ENCODE data around the gene CBARP.

CBARP gene

DNA sequence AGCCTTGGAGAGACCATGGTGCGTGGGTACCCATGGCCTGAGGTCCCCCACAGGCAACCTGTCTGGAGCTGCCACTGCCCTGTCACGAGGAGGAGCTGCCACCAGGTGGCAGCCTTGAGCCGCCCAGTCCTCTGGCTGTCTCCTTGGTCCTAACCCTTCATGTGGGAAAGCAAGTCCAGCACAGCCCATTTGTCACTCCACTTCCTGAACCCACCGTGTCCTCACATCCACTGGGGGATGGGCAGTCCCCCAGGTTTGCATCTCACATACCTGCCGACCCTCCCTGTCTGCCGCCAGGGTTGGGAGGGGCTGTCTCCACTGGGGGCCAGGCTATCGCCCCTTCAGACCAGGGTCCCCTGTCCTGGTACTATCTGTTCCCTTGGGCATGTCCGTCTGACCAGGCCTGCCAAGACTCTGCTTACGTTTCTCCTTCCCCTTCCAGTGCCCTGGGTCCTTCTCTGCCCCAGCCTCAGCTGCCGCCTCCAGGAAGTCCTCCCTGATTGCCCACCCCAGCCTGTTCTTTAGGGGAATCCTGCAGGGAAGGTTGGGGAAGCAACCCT, 42.1 kb upstream of the CBARP start:
- H3K4me3 Mint-ChIP-seq, result peak overlapping the region; percentile 50
- DNase-seq (ENCODE audit: low spot score in 2 of 2) (peak; percentile 58 to 67), ATAC-seq (replicated peaks; ENCODE audit: extremely low read depth, poor library complexity, severe bottlenecking) (no peak)
- peaks cover 27% of the 10 kb centered on the region for H3K4me1 Mint-ChIP-seq
- no peaks in the 10 kb centered on the region for H3K9me3 Mint-ChIP-seq
- H3K36me3 Mint-ChIP-seq (ENCODE audit: insufficient read depth), result peaks cover 15% of the 10 kb centered on the region
- H3K27ac Mint-ChIP-seq (ENCODE audit: low read depth), result peak overlapping the region; percentile 87
- H3K27me3 Mint-ChIP-seq, result peaks cover 11% of the 10 kb centered on the region

DNA sequence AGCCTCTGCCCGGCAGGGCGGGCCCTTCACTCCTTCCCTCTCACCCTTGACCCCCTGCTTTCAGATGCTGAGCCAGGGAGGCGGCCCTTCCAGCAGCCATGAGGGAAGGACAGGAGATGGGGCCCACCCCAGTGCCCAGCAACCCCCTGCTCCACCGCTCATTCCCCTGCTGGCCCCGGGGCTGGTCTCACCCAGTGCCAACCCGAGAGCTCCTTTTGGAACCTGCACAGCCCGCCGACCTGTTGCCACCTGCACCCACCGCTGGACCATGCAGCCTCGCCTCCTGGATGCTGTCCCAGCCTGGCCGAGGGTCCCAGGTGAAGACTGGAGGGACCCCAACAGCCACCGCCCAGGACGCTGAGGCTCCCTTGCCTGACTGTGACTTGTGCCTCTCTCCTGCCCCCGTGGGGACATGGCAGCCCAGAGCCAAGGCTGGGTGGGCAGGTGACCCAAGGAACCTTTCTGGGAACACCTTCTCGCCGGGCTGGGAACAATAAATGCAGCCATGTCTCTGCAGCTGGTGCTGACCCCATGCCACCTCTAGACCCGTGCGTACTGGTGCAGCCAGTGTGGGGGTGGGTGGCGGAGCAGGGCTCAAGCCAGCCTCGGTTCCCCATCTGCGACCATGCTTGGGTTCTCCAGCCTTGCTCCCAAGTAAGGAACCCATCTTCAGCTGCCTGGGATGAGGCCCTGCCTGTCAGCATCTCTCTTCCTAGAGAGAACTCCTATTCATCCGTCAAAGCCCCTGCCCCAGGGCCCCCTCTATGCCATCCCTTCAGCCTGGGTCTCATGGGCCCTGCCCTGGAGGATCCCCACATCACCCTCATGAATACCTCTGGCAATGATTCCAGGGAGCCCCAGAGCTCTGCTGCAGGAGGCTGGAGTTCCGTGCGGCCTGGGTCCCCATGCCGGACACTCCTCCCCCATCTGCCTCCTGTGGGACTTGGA, 41.2 kb upstream of the CBARP start:
- peaks cover 29% of the 10 kb centered on the region for H3K4me1 Mint-ChIP-seq
- H3K9me3 Mint-ChIP-seq, result no peaks in the 10 kb centered on the region
- peak overlapping the region; percentile 50 for H3K4me3 Mint-ChIP-seq
- peaks cover 24% of the 10 kb centered on the region for H3K36me3 Mint-ChIP-seq (ENCODE audit: insufficient read depth)
- peak overlapping the region; percentile 87 for H3K27ac Mint-ChIP-seq (ENCODE audit: low read depth)
- ATAC-seq (replicated peaks; ENCODE audit: extremely low read depth, poor library complexity, severe bottlenecking) (no peak), DNase-seq (ENCODE audit: low spot score in 2 of 2) (no peak)
- H3K27me3 Mint-ChIP-seq, result peaks cover 2% of the 10 kb centered on the region

DNA sequence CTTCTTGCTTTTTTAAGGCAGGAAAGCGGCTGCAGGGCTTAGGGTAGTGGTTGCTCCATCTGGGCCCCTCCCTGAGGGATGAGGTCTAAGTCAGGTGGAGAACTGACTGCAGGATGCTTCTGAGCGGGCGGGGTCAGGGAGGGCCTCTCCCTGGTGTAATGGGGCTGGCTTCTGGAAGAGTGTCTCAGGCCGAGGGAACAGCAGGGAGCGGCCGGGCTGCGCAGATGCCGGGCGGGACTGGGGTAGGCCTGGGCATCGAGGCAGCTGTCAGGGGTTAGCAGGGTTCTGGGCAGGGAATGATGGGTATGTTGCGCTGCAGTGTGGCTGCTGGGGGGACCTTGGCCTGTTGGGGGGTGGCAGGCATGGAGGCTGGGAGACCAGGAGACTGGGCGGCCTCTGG, 40.3 kb upstream of the CBARP start:
- ATAC-seq (replicated peaks; ENCODE audit: extremely low read depth, poor library complexity, severe bottlenecking), result no peak
- H3K4me1 Mint-ChIP-seq, result peaks cover 36% of the 10 kb centered on the region
- no peaks in the 10 kb centered on the region for H3K27me3 Mint-ChIP-seq
- peaks cover 33% of the 10 kb centered on the region for H3K36me3 Mint-ChIP-seq (ENCODE audit: insufficient read depth)
- no peak for DNase-seq (ENCODE audit: low spot score in 2 of 2)
- H3K27ac Mint-ChIP-seq (ENCODE audit: low read depth), result no peak overlapping the region
- H3K4me3 Mint-ChIP-seq, result no peak overlapping the region
- no peaks in the 10 kb centered on the region for H3K9me3 Mint-ChIP-seq

DNA sequence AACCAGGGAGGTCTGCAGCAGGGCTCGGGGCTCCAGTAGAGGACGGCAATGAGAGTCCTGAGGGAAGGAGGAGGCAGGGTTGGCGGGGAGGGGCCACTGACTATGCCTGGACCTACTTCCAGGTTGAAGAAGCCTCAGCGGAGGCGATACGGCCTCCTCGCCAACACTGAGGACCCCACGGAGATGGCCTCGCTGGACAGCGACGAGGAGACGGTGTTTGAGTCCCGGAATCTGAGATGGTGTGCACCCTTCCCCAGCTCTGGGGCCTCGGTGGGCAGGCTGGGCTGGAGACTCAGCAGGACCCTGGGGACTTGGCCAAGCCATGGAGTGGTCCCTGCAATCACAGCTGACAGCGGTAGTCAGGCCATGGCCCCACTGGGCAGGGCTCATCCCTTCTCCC, 39.3 kb upstream of the CBARP start:
- DNase-seq (ENCODE audit: low spot score in 2 of 2) (no peak), ATAC-seq (replicated peaks; ENCODE audit: extremely low read depth, poor library complexity, severe bottlenecking) (no peak)
- H3K27ac Mint-ChIP-seq (ENCODE audit: low read depth), result peak overlapping the region; percentile 95
- peak overlapping the region; percentile 75 for H3K4me3 Mint-ChIP-seq
- peaks cover 43% of the 10 kb centered on the region for H3K36me3 Mint-ChIP-seq (ENCODE audit: insufficient read depth)
- H3K27me3 Mint-ChIP-seq, result no peaks in the 10 kb centered on the region
- H3K9me3 Mint-ChIP-seq, result no peaks in the 10 kb centered on the region
- H3K4me1 Mint-ChIP-seq, result peaks cover 41% of the 10 kb centered on the region

DNA sequence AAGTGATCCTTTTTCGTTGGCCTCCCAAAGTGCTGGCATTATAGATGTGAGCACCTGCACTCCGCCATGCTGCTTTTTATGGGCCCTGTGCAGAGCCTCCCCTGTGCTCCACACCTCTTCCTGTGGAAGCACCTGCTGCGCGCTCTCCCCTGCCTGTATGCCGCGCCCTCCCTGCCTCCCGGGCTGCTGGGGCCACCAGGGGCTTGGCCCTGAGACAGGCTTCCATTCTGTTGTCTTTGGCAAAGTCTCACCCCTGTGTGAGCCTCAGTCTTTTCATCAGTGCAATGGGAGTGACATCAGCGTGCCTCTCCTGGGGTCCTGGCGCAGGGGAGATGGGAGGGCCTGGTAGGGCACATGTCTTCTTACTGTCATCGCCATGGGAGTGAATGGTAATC, 38.8 kb upstream of the CBARP start:
- Mint-ChIP-seq H3K4me1 (peaks cover 42% of the 10 kb centered on the region), H3K4me3 (peak overlapping the region; percentile 75), H3K9me3 (no peaks in the 10 kb centered on the region), H3K27me3 (no peaks in the 10 kb centered on the region), H3K36me3 (ENCODE audit: insufficient read depth) (peaks cover 47% of the 10 kb centered on the region), H3K27ac (ENCODE audit: low read depth) (peak overlapping the region; percentile 95)
- no peak for ATAC-seq (replicated peaks; ENCODE audit: extremely low read depth, poor library complexity, severe bottlenecking)
- no peak for DNase-seq (ENCODE audit: low spot score in 2 of 2)

DNA sequence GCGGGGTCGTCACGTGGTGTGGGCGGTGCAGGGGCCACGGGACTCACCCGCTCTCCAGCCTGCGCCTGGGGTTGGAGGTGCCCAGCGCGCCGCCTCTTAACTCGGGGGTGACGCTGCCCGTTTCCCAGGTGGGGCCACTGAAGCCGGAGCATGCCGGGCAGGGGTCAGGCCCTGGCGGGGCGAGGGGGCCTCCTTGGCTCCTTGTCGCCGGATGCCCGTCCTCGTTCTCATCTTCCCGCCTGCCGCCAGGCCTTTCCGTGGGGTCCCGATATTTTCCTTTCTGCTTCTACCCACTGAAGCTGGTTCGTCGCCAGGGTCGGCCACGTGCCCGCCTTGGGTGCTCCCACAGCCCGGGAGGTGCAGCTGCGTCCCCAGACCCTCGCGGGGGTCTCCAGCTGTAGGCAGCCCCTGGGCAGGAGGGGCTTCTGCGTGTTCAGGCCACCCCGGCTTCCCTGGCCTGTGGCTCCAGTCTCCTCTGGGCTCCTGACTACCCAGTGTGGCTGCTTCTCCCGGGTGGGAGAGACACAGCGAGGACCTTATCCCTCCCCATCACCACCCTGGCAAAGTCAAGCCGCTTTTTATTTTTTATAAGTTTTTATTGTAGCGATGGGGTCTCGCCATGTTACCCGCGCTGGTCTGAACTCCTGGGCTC, 38.3 kb upstream of the CBARP start:
- no peaks in the 10 kb centered on the region for H3K9me3 Mint-ChIP-seq

DNA sequence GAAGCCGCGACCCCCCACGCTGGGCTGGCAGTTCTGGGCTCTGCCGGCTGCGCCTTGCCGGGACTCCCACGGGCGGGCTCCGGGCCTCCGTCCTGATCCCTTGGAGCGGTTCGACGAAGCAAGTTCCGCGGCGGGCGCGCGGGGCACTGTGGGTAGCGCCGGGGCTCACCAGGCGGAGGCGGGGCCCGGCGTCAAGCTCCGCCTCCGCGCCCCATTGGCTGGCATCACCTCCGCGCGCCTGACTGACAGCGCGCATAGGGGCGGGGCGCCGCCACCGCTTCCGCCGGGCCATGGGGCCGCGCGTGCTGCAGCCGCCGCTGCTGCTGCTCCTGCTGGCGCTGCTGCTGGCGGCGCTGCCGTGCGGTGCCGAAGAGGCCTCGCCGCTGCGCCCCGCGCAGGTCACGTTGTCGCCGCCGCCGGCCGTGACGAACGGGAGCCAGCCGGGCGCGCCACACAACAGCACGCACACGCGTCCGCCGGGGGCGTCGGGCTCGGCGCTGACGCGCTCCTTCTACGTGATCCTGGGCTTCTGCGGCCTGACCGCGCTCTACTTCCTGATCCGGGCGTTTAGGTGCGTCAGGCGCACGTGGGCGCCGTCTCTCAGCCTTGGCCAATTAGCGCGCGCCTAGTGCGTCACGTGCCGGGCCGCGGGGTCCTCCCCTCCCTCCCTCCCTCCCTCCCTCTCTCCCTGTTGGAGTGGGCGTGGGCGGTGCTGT, 37.6 kb upstream of the CBARP start, which contains the start of gene FAM174C:
Gene FAM174C (plus strand): TSS at position 271 of the 716 bp plus-strand sequence. CDS start 20 bp downstream, at position 291.
- H3K27me3 Mint-ChIP-seq, result no peaks in the 10 kb centered on the region
- peak within 1 kb of the TSS; percentile 95 for H3K27ac Mint-ChIP-seq (ENCODE audit: low read depth)
- DNase-seq (ENCODE audit: low spot score in 2 of 2) (peak; percentile 83 to 95), ATAC-seq (replicated peaks; ENCODE audit: extremely low read depth, poor library complexity, severe bottlenecking) (peak; percentile 84)
- no peaks in the 10 kb centered on the region for H3K9me3 Mint-ChIP-seq
- H3K4me3 Mint-ChIP-seq, result peak within 1 kb of the TSS; percentile 75
- peaks cover 57% of the 10 kb centered on the region for H3K36me3 Mint-ChIP-seq (ENCODE audit: insufficient read depth)
- peaks cover 51% of the 10 kb centered on the region for H3K4me1 Mint-ChIP-seq

More for the DNA sequence above, 38.3 kb upstream of the CBARP start:
- peak overlapping the region; percentile 75 for H3K4me3 Mint-ChIP-seq
- ATAC-seq (replicated peaks; ENCODE audit: extremely low read depth, poor library complexity, severe bottlenecking), result no peak
- H3K27me3 Mint-ChIP-seq, result no peaks in the 10 kb centered on the region
- H3K4me1 Mint-ChIP-seq, result peaks cover 46% of the 10 kb centered on the region
- DNase-seq (ENCODE audit: low spot score in 2 of 2), result no peak
- peak overlapping the region; percentile 95 for H3K27ac Mint-ChIP-seq (ENCODE audit: low read depth)
- peaks cover 50% of the 10 kb centered on the region for H3K36me3 Mint-ChIP-seq (ENCODE audit: insufficient read depth)

DNA sequence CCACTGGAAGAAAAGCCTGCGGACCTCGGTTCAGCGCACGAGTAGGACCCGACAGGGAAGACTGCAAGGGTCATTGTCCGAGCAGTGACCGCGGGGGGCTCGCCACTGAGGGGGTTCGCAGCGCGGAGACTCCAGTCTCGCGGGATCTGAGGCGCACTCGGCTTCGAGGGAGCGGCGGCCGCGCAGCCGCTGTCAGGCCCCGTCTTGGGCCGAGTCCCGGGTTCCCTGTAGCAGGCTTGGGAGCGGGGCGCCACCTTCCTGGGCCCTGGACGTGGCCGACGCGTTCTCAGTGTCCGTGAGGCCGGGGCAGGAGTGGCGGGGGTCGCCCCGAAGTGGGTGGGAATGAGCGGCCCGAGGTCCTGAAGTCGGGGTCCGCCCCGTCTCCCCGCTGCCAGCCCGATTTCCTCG, 37.1 kb upstream of the CBARP start:
- no peak for ATAC-seq (replicated peaks; ENCODE audit: extremely low read depth, poor library complexity, severe bottlenecking)
- Mint-ChIP-seq H3K27me3 (no peaks in the 10 kb centered on the region), H3K27ac (ENCODE audit: low read depth) (peak overlapping the region; percentile 95)

DNA sequence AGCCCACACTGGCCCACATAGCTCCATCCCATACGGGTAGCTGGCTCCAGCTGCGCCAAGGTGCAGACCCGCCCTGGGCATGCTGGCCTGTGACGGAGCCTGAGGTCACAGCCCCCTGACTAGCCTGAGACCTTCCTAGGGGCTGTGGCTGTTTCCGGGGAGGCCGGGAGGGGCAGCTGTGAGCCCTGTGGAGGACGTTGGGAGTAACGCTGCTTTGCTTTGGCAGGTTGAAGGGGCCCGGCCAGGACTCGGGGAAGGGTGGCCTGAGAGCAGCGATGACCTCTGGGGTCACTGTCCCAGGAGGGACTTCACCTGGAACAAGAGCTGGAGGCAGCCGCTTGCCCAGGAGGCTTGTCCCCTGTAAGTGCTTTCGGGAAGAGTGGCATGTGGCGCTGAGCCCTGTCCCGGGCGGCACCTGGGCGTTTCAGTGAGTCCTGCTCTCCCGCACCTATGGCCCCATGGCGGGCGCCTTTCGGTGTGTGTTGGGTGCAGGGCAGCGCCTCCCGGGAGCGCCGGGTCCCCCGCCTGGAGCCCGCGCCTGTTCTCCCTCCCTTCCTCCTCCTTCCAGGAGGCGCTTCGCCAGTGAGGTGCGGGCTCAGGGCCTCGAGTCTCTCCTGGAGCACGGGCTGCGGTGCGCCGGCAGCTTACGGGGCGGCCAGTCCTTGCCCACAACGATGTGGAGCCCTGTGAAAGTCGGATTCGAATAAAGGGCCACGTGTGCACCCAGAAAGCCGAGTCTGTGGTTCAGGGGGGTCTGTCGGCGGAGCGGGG, 36.5 kb upstream of the CBARP start:
- H3K4me1 Mint-ChIP-seq, result peaks cover 47% of the 10 kb centered on the region
- H3K36me3 Mint-ChIP-seq (ENCODE audit: insufficient read depth), result peaks cover 63% of the 10 kb centered on the region
- no peak for ATAC-seq (replicated peaks; ENCODE audit: extremely low read depth, poor library complexity, severe bottlenecking)
- no peaks in the 10 kb centered on the region for H3K27me3 Mint-ChIP-seq
- H3K4me3 Mint-ChIP-seq, result peak overlapping the region; percentile 57
- DNase-seq (ENCODE audit: low spot score in 2 of 2), result no peak
- peak overlapping the region; percentile 95 for H3K27ac Mint-ChIP-seq (ENCODE audit: low read depth)
- H3K9me3 Mint-ChIP-seq, result no peaks in the 10 kb centered on the region

More for the DNA sequence above, 37.1 kb upstream of the CBARP start:
- no peak for DNase-seq (ENCODE audit: low spot score in 2 of 2)
- H3K4me3 Mint-ChIP-seq, result peak overlapping the region; percentile 75
- no peaks in the 10 kb centered on the region for H3K9me3 Mint-ChIP-seq
- H3K4me1 Mint-ChIP-seq, result peaks cover 51% of the 10 kb centered on the region
- peaks cover 62% of the 10 kb centered on the region for H3K36me3 Mint-ChIP-seq (ENCODE audit: insufficient read depth)

DNA sequence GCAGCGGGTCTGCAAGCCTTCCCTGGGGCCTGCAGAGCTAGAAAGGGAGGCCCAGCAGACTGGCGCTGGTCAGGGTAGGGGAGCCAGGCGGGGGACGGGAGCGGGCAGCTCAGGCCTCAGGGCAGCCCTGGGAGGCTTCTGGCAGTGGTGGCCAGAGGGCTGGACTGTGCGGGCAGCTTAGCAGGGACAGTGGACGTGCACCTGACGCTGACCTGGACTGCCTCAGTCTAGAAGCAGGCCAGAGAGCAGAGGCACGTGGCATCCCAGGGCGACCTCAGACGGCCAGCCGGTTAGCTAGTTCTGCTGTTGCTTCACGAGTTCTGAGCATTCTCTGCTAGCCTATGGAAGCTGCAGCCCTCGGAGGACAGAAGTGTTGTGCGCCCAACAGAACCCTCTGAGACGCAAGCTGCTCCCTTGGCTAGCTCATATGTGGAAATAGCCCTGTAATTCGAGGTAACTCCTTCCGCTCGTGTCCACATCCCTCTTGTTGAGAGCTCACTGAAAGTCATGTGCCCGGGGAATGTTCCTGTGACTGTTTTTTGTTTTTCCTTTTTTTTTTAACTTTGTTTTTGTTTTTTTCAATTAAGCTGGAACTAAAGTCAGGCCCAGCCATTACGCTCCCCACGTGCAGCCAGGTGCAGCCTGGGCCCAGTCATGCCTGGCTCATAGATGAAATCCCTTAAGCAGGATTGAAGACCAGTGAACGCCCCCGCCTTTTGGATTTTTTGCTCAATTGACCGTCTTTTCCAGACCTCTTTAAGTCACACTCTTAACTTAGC, 35.6 kb upstream of the CBARP start:
- Mint-ChIP-seq H3K9me3 (no peaks in the 10 kb centered on the region), H3K36me3 (ENCODE audit: insufficient read depth) (peaks cover 70% of the 10 kb centered on the region), H3K4me1 (peaks cover 54% of the 10 kb centered on the region), H3K27ac (ENCODE audit: low read depth) (peak overlapping the region; percentile 95), H3K27me3 (no peaks in the 10 kb centered on the region), H3K4me3 (peak overlapping the region; percentile 85)
- ATAC-seq (replicated peaks; ENCODE audit: extremely low read depth, poor library complexity, severe bottlenecking), result no peak
- no peak for DNase-seq (ENCODE audit: low spot score in 2 of 2)
